Measurements from ENCODE around the gene PLEKHH1.

DNA sequence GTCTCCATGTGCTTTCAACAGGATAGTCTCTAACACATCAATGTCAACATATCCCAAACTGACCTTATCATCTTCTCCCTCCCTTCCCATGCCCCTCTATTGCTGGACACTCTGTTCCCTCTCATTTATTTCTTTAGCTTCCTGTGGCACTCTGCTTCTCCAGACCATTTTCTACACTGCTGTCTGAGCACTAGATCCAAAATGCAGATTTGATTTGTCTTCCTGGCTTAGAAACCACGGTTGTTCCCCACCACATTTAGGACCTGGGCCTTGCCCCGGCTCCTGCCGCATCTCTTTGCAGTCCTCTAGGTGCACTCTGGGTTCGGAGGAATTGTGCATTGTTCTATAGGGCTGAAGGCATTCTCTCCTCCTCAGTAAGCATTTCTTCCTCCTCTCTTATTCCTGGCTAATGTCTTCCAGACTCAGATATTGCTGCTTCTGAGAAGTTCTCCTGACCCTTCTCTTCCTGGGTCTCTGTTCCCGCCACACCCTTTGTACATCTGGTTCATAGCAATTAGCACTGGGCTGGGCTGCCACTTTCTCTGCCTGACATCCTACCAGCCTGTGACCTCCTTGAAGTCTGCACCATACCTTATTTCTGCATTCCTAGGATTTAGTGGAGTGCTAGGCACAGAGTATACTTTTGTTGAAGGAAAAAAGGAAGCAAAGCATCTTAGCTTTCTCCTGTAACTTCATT lies 100.5 kb downstream of the PLEKHH1 start:
- TF ChIP-seq, protein P1, sequence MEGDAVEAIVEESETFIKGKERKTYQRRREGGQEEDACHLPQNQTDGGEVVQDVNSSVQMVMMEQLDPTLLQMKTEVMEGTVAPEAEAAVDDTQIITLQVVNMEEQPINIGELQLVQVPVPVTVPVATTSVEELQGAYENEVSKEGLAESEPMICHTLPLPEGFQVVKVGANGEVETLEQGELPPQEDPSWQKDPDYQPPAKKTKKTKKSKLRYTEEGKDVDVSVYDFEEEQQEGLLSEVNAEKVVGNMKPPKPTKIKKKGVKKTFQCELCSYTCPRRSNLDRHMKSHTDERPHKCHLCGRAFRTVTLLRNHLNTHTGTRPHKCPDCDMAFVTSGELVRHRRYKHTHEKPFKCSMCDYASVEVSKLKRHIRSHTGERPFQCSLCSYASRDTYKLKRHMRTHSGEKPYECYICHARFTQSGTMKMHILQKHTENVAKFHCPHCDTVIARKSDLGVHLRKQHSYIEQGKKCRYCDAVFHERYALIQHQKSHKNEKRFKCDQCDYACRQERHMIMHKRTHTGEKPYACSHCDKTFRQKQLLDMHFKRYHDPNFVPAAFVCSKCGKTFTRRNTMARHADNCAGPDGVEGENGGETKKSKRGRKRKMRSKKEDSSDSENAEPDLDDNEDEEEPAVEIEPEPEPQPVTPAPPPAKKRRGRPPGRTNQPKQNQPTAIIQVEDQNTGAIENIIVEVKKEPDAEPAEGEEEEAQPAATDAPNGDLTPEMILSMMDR (IDR thresholded peaks at IDR 0.05; ENCODE audit: low read depth, low read length), result no peak
- no peak for TF ChIP-seq EZH2phosphoT487 (IDR thresholded peaks at IDR 0.05; ENCODE audit: low read depth)
